Breast epithelium (tissue), 4 donors: Measurements from ENCODE around the gene FAAP20. TPM values are rescaled to one million over a fixed set of nuclear protein-coding genes. Genes with fewer than 3 reads are reported as not detected.

Experiments
- DNase-seq, 2 donors: peaks; one replicate each; pipeline ENCODE4 v3.0.0-alpha.2; 2019; ENCODE audit warnings: low spot score in 2 of 2
- H3K27ac ChIP-seq, 2 donors: fragments of 200-600 bp; sonication (generic) in 1 of 2; one replicate each; pipeline ENCODE4 v1.5.1; 2016 to 2019; ENCODE audit warnings: mild to moderate bottlenecking in 1 of 2
- H3K27me3 ChIP-seq, 2 donors: fragments of 200-600 bp; sonication (generic) in 1 of 2; one replicate each; pipeline versions ENCODE4 v1.5.1 to v1.6.0; 2017 to 2019; ENCODE audit warnings: control low read depth in 1 of 2, mild to moderate bottlenecking in 1 of 2
- H3K36me3 ChIP-seq: fragments of 200-600 bp; one replicate; pipeline ENCODE4 v1.5.1; 2019
- H3K4me1 ChIP-seq, 2 donors: fragments of 200-600 bp; sonication (generic); one replicate each; pipeline ENCODE4 v1.5.1; 2016 to 2019; ENCODE audit warnings: control low read depth in 1 of 2
- H3K4me3 ChIP-seq, 3 donors: fragments of 200-600 bp; sonication (generic); 1 replicate in 2 of 3; 2 replicates in 1 of 3; pipeline ENCODE4 v1.5.1; 2016 to 2019; ENCODE audit warnings: mild to moderate bottlenecking in 3 of 3, moderate library complexity in 2 of 3
- H3K9me3 ChIP-seq, 2 donors: fragments of 200-600 bp; sonication (generic) in 1 of 2; one replicate each; pipeline ENCODE4 v1.5.1; 2016 to 2019; ENCODE audit warnings: control low read depth in 1 of 2
- POLR2A ChIP-seq: fragments of 450-650 bp; IDR thresholded peaks from one replicate; pipeline ENCODE4 v1.6.1; 2016; ENCODE audit warnings: antibody characterized with exemption, mild to moderate bottlenecking, moderate library complexity
- POLR2AphosphoS5 ChIP-seq, 3 donors: sonication (generic); formaldehyde crosslinking; IDR thresholded peaks; one replicate each; pipeline ENCODE4 v1.6.1; 2017; ENCODE audit warnings: antibody characterized with exemption in 3 of 3
- intact Hi-C: fragments of 100-400 bp; cut with DNase I; formaldehyde crosslinking; loops from one replicate; pipeline ENCODE4 v1.15.1; 2023; ENCODE audit warnings: low total_unique reads
- total RNA-seq, 3 donors: library from RNA; depleted of rRNA; stranded (reverse); fragments of >200 nt; gene quantifications; one replicate each; pipeline ENCODE4 v1.1.0, GENCODE V29; 2016
- TF ChIP-seq, protein P1 (sequence below), 3 donors: fragments of 450-650 bp; IDR thresholded peaks; one replicate each; pipeline ENCODE4 v1.5.1; 2016 to 2017; ENCODE audit warnings: antibody characterized with exemption in 3 of 3, mild to moderate bottlenecking in 3 of 3, moderate library complexity in 3 of 3

FAAP20 gene
- total RNA-seq = 10 to 100 TPM; 28.6 to 33.1 (median 29.9) TPM

- intact Hi-C loops = loop anchor here (5.0 kb wide), 2 partner anchors 198 to 1192 kb away; partner anchors contain the start of genes HES4, MORN1 and RER1
- DNase-seq = no peak
- Histone ChIP-seq H3K27me3 (no peaks in the 10 kb centered on the region), H3K36me3 (no peaks in the 10 kb centered on the region), H3K27ac (peak within 1 kb of the TSS; percentile 93 to 94), H3K4me1 (peaks cover 3 to 30% of the 10 kb centered on the region in 2 donors), H3K4me3 (peak within 1 kb of the TSS; percentile 58 to 75 (median 73)), H3K9me3 (no peaks in the 10 kb centered on the region)
- TF ChIP-seq POLR2A = no peak
- TF ChIP-seq, protein P1, sequence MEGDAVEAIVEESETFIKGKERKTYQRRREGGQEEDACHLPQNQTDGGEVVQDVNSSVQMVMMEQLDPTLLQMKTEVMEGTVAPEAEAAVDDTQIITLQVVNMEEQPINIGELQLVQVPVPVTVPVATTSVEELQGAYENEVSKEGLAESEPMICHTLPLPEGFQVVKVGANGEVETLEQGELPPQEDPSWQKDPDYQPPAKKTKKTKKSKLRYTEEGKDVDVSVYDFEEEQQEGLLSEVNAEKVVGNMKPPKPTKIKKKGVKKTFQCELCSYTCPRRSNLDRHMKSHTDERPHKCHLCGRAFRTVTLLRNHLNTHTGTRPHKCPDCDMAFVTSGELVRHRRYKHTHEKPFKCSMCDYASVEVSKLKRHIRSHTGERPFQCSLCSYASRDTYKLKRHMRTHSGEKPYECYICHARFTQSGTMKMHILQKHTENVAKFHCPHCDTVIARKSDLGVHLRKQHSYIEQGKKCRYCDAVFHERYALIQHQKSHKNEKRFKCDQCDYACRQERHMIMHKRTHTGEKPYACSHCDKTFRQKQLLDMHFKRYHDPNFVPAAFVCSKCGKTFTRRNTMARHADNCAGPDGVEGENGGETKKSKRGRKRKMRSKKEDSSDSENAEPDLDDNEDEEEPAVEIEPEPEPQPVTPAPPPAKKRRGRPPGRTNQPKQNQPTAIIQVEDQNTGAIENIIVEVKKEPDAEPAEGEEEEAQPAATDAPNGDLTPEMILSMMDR (IDR thresholded peaks at IDR 0.05) = no peak
- TF ChIP-seq POLR2AphosphoS5 (IDR thresholded peaks at IDR 0.05) = no peak
Observed at GRCh38 chr1:2194319-2194897, at the start of gene FAAP20. TSS of gene FAAP20 (minus strand) at chr1:2194772. CDS start at chr1:2194749, 23 bp downstream.

GRCh38 chr1:2242814-2243725 is 48.5 kb upstream of the FAAP20 start:
- TF ChIP-seq POLR2A = no peak
- no peak for TF ChIP-seq POLR2AphosphoS5 (IDR thresholded peaks at IDR 0.05)
- TF ChIP-seq, protein P1 (IDR thresholded peaks at IDR 0.05) = no peak
- no peaks in the 10 kb centered on the region for H3K36me3 ChIP-seq
- intact Hi-C loops = no loop called here
- H3K27me3 ChIP-seq = no peaks in the 10 kb centered on the region
- H3K4me1 ChIP-seq = peaks cover 30 to 41% of the 10 kb centered on the region in 2 donors
- no peaks in the 10 kb centered on the region for H3K9me3 ChIP-seq
- DNase-seq = no peak
- peak overlapping the region in 1 of 2 donors; percentile 2 for H3K27ac ChIP-seq
- no peak overlapping the region for H3K4me3 ChIP-seq

- Histone ChIP-seq H3K4me1 (peaks cover 32 to 45% of the 10 kb centered on the region in 2 donors), H3K36me3 (no peaks in the 10 kb centered on the region), H3K9me3 (no peaks in the 10 kb centered on the region), H3K4me3 (peak overlapping the region in 1 of 3 donors; percentile 25), H3K27ac (peak overlapping the region; percentile 26 to 43), H3K27me3 (no peaks in the 10 kb centered on the region)
- intact Hi-C loops = no loop called here
- DNase-seq = no peak
- TF ChIP-seq POLR2A = no peak
- TF ChIP-seq POLR2AphosphoS5 (IDR thresholded peaks at IDR 0.05) = no peak
- TF ChIP-seq, protein P1 (IDR thresholded peaks at IDR 0.05) = no peak
Observed at GRCh38 chr1:2241820-2242219, 47.2 kb upstream of the FAAP20 start.

GRCh38 chr1:2240270-2241156 is 45.9 kb upstream of the FAAP20 start:
- intact Hi-C loops = no loop called here
- Histone ChIP-seq H3K4me1 (peaks cover 43 to 58% of the 10 kb centered on the region in 2 donors), H3K4me3 (peak overlapping the region in 2 of 3 donors; percentile 3 to 50), H3K36me3 (no peaks in the 10 kb centered on the region), H3K27ac (peak overlapping the region; percentile 74 to 82), H3K27me3 (no peaks in the 10 kb centered on the region), H3K9me3 (no peaks in the 10 kb centered on the region)
- TF ChIP-seq POLR2AphosphoS5 (IDR thresholded peaks at IDR 0.05) (peak; percentile 47 to 67 (median 61)), POLR2A (no peak)
- peak; percentile 84 for DNase-seq

GRCh38 chr1:2239384-2239985 is 44.9 kb upstream of the FAAP20 start:
- peak overlapping the region; percentile 74 to 82 for H3K27ac ChIP-seq
- intact Hi-C loops = no loop called here
- H3K4me3 ChIP-seq = peak overlapping the region in 2 of 3 donors; percentile 3 to 50
- no peaks in the 10 kb centered on the region for H3K9me3 ChIP-seq
- H3K27me3 ChIP-seq = no peaks in the 10 kb centered on the region
- H3K36me3 ChIP-seq = no peaks in the 10 kb centered on the region
- no peak for TF ChIP-seq POLR2A
- TF ChIP-seq, protein P1 (IDR thresholded peaks at IDR 0.05) = no peak
- TF ChIP-seq POLR2AphosphoS5 (IDR thresholded peaks at IDR 0.05) = no peak
- DNase-seq = no peak
- H3K4me1 ChIP-seq = peaks cover 51 to 64% of the 10 kb centered on the region in 2 donors
